Ishikawa (cell line): ENCODE data around the gene CCNA1.

Experiments
- CEBPB ChIP-seq: IDR thresholded peaks from 2 replicates; pipeline ENCODE4 v1.6.1; 2012
- TF ChIP-seq, protein P1 (sequence below): IDR thresholded peaks from 2 replicates; pipeline ENCODE4 v1.6.1; 2012

DNA sequence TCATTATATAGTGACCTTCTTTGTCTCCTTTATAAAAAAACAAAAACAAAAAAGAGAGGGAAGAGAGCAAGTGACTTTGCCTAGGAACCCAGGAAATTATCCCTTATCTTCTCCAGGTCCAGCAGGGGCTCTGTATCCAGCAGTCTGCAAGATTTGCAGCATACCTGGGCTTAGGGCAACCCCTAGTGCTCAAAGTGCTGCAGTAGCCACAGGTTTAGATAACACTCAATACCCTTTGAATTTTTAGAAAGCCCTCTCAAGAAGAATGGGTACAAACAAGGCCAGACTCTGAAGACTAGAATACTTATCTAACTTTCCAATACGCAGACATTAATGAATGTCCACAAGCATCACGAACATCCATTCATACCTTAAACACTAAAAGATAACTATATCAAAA is 43.2 kb downstream of the CCNA1 start:
- TF ChIP-seq, protein P1, sequence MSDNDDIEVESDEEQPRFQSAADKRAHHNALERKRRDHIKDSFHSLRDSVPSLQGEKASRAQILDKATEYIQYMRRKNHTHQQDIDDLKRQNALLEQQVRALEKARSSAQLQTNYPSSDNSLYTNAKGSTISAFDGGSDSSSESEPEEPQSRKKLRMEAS = no peak
- no peak for TF ChIP-seq CEBPB
